HG03432 (cell line): Measurements from ENCODE around the gene TFRC.
"Not testable (repeated sequence)": the region's sequence is repeated elsewhere in the genome, so short reads cannot be mapped to it uniquely, and the experiment has no call there.

Experiments
- ATAC-seq: cut with Tn5 transposase; IDR thresholded peaks from one replicate; pipeline ENCODE4 v1.9.1; 2021; ENCODE audit warnings: mild to moderate bottlenecking, moderate library complexity; ENCODE audit not compliant: unreplicated experiment

TFRC gene

GRCh38 chr3:196049653-196050052 is 32.2 kb downstream of the TFRC start:
- ATAC-seq: no peak

DNA sequence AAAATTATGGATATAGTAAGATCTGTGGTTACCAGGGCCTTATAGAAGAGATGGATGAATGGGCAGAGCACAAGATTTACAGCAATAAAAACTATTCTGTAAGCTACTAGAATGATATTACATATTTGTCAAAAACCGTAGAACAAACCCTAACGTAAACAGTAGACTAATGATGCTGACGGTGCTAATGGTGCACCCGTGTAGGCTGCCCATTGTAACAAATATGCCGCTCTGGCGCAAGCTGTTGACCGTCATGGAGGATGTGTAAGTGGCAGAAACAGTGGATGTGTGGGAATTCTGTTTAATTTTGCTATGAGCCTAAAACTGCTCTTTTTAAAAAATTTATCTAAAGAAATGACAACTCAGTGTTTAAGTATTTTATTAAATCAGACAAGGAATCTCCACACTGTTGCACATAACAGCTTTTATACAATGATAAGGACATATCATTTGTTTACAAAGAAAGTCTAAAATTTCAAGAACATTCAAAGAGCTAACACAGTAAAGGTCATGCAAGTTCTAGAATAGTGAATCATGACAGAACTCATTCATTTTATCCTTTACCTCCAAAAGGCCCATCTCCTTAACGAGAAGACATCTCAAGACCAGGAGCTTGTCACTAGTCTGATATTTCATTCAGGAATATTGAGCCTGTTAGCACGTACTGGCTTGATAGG is 32.8 kb downstream of the TFRC start:
- no peak for ATAC-seq

- no peak for ATAC-seq
Measured at GRCh38 chr3:196047391-196048030, 34.4 kb downstream of the TFRC start.

DNA sequence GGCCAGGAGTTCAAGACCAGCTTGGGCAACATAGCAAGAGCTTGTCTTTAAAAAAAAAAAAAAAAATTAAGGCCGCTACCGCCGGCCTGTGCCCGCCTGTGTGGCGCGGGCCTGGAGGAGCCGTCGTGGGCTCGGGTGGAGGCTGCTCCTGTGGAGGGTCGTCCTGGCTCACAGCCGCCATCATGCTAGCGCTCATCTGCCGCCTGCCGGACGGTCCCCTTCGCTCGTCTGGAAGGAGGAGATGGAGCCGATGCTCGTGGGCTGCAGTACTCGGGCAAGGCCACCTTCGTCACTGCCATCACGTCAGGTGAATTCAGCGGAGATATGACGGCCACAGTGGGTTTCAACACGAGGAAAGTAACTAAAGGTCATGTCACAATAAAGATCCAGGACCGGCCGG is 37.4 kb downstream of the TFRC start:
- ATAC-seq: no peak

DNA sequence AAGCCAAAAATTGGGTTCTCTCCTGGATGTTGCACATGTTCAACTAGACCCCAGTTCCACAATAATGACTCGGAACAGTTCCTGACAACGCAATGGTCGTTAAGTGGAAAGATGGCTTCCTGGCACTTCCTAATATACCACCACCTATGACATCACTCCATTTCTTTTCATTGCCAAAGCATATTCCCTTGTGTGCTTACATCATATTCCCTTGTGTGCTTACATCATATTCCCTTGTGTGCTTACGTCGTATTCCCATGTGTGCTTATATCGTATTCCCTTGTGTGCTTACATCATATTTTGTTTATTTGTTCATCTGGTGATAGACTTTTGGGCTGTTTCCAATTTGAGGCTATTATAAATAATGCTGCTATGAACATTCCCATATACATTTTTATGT is 39.2 kb downstream of the TFRC start:
- no peak for ATAC-seq

DNA sequence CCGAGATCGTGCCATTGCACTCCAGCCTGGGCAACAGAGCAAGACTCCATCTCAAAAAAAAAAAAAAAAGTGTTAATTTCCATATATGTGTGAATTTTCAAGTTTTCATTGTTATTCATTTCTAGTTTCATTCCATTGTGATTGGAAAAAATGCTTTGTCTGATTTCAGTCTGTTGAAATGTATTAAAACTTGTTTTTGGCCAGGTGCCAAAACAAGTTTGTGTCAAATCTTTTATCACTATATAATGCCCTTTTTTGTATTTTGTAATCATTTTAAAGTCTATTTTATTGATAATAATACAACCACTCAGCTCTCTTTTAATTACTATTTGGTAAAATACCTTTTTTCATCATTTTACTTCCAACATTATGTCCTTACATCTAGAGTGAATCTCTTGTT is 42.5 kb downstream of the TFRC start:
- no peak for ATAC-seq

DNA sequence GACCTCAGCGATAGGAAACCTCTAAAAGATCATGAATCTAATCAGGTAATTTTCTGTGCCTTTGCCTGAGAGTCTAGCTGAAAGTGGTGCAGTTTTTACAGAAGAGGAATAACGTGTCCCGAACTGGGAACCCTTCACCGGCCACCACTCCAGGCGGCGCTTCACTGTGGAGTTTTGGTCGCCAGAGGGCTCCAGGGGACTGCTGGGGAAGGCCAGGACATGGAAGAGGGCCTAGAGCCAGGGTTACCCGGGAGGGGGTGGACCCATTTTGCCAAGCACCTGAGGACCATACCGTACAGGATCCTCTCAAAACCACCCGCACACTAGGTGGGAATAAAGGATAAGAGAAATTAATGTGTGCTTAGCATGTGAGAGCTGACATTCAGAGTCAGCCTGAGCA is 55.8 kb downstream of the TFRC start:
- ATAC-seq: not testable (repeated sequence)

DNA sequence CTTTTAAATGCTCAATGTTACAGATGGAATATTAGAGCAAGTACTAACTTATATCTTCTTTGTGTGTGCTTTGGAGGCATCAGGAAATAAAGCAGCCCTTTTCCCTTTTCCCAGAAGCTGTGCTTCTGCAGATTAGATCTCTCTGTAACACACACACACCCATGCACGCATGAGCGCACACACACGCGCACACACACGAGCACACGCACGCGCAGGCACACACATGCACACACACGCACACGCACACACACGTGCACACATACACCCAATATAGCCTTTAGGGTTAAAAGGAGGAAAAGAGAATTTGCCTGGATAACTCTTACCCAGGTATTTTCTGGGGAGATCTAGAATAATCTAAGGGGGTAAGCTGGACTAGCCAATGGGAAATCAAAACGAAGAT is 56.9 kb downstream of the TFRC start:
- no peak for ATAC-seq

DNA sequence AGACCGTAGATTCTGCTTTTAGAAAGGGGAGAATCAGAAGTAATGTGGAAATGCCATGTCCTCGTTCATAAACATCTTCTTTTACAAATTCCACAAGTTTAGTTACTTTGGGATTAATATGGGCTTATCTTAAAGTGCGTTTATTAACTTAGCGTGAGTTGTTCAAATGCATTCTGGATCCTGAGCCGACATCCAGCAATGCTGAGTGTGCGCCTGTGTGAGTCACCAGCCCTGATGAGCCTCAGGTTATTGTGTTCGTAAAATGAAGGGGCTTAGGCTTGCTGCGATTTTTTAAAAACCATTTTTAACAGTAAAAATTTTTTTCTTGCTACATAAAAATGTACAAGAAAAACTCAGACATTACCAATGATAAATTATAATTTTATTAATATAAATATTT is 57.9 kb downstream of the TFRC start:
- no peak for ATAC-seq

DNA sequence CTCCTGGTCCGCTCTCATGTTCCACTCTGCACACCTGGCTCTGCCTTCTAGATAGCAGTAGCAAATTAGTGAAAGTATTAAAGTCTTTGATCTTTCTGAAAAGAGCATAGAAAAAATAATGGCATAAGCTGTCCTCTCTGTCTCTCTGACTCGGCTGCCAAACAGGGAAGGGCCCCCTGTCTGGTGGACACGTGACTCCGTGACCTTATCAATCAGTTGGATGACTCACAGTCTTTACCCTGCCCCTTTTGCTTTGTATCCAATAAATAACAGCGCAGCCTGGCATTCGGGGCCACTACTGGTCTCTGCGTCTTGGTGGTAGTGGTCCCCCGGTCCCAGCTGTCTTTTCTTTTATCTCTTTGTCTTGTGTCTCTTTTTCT is 59.4 kb downstream of the TFRC start:
- not testable (repeated sequence) for ATAC-seq

DNA sequence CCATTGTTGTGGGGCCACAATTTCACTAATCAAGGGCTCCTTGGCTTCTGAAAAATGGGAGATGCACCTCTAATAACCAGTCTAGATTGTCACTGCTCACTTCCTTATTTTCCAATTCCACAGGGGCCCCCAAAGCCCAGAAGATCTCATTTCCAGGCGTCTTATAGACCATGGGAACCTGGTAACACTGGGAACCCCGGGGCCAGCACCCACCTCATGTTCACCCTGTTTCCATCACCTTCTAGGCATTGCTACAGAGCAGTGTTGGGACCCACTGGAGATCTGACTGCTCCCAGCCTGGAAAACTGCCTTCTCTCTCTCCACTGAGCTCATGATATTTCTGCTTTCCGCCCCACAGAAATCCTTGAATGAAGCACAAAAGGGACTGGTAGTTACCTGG is 61.5 kb downstream of the TFRC start:
- no peak for ATAC-seq

DNA sequence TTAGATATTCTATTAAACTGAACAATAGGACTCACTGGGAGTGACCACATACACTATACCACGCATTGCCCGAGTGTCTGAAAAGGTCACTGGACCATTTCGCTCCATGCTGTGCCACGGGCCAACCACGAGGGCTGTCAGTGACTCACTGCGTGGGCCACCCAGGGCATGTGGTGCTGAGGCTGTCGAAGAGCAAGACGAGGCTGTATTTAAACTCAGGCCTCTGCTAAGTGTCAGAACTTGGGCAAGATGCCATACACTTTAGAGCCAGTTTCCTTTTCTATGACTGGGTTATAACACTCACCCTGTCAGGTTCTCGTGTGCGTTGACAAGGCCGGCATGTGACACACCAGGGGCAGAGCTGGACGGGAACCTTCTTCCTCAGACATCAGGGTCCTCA is 62.3 kb downstream of the TFRC start:
- ATAC-seq: not testable (repeated sequence)

GRCh38 chr3:196018159-196018558 is 63.7 kb downstream of the TFRC start:
- ATAC-seq: not testable (repeated sequence)

GRCh38 chr3:196016485-196016884 is 65.4 kb downstream of the TFRC start:
- ATAC-seq: no peak

DNA sequence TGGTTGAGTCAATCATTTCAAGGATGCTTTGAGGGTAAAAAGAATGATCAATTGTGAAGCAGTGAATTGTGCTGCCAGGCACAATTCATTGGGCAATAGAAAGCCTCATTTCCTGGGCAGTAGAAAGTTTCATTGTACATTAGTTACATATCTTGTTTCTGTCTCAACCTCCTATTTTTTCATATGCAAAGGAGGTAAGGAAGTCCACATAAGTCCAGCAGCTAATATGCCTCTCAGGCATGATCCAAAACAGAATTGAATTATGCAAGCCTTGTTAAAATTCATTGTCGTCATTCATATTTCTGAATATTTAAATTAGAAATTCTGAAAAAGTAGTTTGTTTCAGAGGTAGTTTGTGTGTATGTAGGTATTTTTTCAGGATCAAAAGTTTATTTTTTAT is 65.8 kb downstream of the TFRC start:
- no peak for ATAC-seq

- ATAC-seq: no peak
Measured at GRCh38 chr3:196013587-196014487, 68.1 kb downstream of the TFRC start.

DNA sequence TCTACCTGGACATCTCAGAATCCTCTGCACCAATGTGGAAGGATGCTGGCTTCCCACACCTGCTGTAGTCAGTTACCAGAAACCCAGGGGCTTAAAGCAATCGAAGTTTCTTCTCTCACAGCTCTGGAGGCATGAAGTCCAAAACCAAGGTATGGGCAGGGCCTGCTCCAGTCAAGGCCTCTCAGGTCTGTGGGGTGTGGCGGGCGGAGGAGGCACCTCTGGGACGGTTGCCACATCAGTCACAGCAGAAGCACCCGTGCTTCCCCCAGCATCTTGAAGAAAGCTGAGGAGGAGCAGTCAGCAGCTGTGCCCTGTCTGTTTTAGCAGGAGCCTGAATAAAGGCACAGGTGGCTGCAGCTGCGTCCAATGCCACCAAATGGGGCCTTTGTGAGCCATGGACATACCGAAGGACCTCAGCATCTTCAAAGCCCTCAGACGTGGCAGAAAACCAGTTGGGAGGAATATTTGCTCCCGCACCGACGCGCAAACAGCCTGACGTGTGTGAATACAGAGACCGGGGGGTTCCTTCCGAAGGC is 68.9 kb downstream of the TFRC start:
- no peak for ATAC-seq

DNA sequence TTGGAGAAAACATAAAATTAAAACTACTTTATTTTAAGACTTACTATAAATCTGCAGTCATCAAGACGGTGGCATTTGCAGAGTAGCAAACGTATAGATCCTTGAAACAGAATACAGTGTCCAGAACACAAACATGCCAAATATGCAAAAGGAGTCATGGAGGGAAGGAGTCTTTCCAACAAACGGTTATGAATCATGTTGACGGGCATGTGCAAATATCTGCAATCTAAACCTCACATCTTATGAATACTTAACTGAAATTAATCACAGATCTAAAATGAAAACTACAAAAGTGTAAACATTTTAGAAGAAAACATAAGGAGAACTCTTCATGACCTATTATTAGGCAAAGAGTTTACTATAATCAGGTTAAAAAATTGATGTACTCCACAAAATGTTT is 69.4 kb downstream of the TFRC start:
- no peak for ATAC-seq

- ATAC-seq: no peak
Measured at GRCh38 chr3:196009456-196009855, 72.4 kb downstream of the TFRC start.

DNA sequence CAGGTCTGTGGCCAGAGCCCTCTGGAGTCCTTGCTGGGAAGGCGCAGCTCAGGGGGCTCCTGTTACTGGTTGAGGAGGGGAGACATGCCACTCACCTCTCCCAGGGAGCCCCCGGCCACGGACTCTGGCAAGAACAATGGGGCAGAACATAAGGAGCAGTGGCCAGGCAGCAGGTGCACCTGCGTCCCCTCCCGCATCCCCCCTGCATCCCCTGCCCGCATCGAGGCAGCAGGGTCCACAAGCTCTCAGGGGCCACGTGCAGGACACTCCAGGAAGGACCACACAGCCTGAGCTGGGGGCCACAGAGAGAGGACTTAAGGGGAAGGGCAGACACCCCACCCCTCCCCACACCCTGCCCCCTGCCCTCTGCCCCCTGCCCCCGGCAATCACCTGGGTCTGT is 73.0 kb downstream of the TFRC start:
- no peak for ATAC-seq

- ATAC-seq: no peak
Measured at GRCh38 chr3:196008387-196008786, 73.5 kb downstream of the TFRC start.
